GM18511 (cell line): ENCODE measurements around the gene SPDYE6.
"Not testable (repeated sequence)": the region's sequence is repeated elsewhere in the genome, so short reads cannot be mapped to it uniquely, and the experiment has no call there.

Experiments used
- ATAC-seq: cut with Tn5 transposase; IDR thresholded peaks from one replicate; pipeline ENCODE4 v1.9.1; 2021; ENCODE audit warnings: mild to moderate bottlenecking, moderate library complexity; ENCODE audit not compliant: unreplicated experiment

The SPDYE6 gene

GRCh38 chr7:102318482-102318971 lies 37.7 kb downstream of the SPDYE6 start:
- ATAC-seq, result no peak

DNA sequence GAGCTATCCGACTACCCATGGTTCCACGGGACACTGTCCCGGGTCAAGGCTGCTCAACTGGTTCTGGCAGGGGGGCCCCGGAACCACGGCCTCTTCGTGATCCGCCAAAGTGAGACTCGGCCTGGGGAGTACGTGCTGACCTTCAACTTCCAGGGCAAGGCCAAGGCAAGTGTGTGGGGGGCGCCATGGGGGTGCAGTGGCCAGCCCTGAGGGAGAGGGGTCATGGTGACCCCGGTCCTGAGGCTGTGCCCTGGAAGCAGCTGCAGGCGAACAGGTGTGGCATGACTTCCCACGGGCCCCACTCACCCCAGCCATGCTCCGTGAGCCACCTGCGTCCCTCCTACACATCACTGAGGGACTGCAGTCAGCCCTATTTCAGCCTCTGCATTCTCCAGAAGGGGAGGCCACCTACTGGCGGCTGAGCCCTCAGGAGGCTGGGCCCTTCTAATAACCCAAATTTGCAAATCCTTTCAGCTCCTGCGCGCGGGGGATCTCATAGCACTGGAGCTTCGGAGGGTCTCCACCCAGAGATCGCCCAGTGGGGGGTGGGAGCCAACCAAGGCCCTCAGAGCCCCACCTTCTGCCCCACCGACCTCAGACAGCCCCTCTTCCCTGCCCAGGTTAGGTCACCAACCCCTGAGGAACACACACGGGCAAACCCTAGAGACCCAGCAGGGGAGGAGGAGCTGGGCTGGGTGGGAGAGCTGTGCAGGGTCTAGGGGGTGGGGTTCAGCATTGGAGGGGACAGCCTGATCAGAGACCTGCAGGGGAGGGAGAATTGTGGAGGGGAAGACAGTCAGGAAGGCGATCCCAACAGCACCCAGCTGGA lies 38.8 kb downstream of the SPDYE6 start:
- ATAC-seq, result no peak

DNA sequence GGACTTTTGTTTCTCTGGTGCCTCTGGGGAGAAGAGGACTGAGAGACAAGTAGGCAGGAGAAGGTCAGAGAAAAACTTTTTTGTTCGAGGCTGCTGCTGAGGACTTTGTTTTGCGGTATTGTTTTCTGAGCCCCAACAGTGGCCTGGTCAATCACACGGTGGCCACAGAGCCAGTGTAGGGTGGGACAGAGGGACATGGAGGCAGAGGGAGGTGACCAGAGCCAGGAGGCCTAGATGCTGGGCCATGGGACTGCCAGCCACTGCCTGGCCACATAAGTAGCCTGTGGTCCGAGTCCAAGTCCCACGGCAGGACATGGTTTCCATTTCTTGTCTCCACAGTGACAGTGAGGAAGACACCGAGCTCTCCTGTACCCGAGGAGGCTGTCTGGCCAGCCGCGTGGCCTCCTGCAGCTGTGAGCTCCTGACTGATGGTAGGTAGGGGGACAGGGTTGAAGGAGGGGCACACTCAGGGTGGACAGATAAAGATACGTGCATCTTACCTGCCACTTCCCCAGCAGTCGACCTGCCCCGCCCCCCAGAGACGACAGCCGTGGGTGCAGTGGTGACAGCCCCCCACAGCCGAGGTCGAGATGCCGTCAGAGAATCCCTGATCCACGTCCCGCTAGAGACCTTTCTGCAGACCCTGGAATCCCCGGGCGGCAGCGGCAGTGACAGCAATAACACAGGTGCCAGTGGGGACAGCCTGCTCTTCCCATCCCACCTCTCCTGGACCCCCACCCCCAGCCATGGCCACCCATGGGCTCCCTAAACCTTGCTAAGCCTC lies 42.1 kb downstream of the SPDYE6 start:
- no peak for ATAC-seq

GRCh38 chr7:102312317-102312716 lies 43.9 kb downstream of the SPDYE6 start:
- ATAC-seq, result no peak

DNA sequence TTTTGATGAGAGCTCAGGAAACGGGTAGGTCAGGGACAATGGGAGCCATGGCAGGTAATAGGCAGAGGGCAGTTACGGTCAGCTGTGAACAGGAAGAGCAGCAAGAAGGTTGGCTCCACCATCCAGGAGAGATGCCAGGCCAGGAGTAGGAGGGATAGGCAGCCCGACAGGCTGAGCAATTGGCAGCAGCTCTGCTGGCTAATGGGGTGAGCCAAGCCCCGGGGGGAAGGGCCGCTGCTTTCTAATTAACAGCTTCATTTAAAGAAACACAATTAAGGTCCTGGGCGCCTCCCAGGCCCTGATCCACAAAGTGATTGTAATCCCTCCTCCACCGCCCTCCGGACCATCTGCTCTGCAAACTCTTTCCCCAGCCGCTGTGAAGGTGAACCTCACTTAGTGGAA lies 45.8 kb downstream of the SPDYE6 start:
- ATAC-seq, result no peak

GRCh38 chr7:102306916-102307677 lies 49.1 kb downstream of the SPDYE6 start:
- ATAC-seq, result peak; percentile 80

GRCh38 chr7:102305414-102306268 lies 50.6 kb downstream of the SPDYE6 start:
- ATAC-seq, result peak; percentile 60

- no peak for ATAC-seq
Measured at GRCh38 chr7:102304668-102305067, 51.6 kb downstream of the SPDYE6 start.

GRCh38 chr7:102303669-102304422 lies 52.4 kb downstream of the SPDYE6 start:
- ATAC-seq, result no peak

GRCh38 chr7:102302025-102302424 lies 54.2 kb downstream of the SPDYE6 start:
- no peak for ATAC-seq

- ATAC-seq, result not testable (repeated sequence)
Measured at GRCh38 chr7:102301367-102301766, 54.9 kb downstream of the SPDYE6 start.

- ATAC-seq, result no peak
Measured at GRCh38 chr7:102300643-102301221, 55.5 kb downstream of the SPDYE6 start.

DNA sequence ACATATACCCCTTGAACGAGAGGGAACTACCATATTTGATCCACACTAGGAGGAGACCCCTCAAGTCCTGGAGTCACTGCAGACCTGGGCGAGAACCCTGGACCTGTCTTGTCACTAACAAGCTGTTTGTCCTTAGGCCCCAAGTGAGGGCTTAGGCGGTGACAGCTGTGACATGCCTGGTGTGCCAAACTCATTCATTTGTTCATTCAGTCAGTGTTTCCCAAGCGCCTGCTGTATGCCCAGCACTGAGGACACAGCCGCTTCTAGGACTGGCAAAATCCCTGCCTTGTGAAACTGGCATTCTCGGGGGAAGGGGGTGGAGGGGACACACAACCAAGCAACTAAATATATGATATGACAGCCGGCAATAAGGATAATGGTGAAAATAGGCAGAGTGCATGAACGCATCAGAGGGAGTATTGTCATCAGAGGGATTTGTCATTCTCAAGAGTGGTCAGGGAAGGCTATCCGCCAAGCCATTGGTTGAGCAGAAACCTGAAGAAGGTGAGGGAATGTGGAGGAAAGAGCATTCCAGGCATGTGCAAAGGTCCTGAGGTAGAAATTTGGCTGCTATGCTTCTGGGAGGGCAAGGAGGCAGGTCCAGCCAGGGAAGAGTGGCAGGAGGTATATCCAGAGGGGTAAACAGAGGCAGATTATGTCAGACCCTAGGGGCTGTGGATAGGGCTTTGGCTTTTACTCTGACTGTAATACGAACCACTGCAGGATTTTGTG lies 58.6 kb downstream of the SPDYE6 start:
- no peak for ATAC-seq

DNA sequence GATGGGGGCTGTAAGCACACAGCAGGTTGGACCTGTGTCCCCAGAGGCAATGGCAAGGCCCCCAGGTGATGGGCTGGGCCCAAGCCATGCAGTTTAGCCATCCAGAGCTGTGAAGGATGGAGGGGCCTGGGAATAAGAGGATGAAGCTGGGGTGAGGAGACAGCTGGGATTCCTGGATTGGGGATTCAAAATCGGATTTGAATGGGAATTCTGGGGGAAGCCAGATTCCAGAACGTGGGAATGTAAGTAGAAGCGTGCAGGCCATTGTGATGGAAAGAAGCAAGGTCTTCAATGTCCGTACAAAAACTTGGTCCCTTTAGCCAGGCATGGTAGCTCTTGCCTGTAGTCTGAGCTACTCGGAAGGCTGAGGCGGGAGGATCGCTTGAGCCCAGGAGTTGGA lies 59.7 kb downstream of the SPDYE6 start:
- ATAC-seq, result no peak

DNA sequence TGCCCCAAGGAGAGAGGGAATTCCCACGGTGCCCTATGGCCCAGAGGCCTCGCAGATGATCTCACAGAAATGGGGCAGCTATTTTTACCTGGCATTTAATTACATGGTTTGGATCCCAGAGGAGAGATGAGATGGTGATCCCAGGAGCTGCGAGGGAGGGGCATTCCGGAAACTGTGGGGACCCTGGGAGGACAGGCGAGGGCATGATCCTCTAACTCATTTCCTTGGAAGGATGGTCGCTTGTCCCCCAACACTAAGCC lies 60.1 kb downstream of the SPDYE6 start:
- ATAC-seq, result no peak
